ENCODE data around the gene ST7.
"Not testable (repeated sequence)": the region's sequence is repeated elsewhere in the genome, so short reads cannot be mapped to it uniquely, and the experiment has no call there.

Gene ST7, protein sequence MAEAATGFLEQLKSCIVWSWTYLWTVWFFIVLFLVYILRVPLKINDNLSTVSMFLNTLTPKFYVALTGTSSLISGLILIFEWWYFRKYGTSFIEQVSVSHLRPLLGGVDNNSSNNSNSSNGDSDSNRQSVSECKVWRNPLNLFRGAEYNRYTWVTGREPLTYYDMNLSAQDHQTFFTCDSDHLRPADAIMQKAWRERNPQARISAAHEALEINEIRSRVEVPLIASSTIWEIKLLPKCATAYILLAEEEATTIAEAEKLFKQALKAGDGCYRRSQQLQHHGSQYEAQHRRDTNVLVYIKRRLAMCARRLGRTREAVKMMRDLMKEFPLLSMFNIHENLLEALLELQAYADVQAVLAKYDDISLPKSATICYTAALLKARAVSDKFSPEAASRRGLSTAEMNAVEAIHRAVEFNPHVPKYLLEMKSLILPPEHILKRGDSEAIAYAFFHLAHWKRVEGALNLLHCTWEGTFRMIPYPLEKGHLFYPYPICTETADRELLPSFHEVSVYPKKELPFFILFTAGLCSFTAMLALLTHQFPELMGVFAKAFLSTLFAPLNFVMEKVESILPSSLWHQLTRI

DNA sequence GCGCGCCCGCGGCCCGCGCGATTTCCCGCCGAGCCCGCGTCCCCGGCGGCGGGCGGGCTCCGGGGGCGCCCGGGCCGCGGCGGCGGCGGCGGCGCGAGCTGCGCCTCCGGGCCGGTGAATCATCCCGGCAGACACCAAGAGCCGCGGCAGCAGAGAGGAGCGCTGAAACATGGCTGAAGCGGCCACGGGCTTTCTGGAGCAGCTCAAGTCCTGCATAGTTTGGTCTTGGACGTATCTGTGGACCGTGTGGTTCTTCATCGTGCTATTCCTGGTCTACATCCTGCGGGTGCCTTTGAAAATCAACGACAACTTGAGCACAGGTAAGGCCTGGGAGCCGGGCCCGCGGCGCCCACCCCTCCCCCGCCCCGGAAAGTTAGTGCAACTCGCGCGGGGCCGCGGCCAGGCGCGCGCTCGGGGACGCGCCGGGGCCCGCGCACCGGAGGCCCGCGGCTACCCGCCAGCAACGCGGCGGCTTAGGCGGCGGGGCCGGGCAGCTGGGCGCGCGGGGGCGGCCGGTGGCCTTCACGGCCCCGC lies at the start of gene ST7:
ST7 (plus strand) TSS at position 130 of the 534 bp plus-strand sequence; CDS start at position 170, 40 bp downstream.
- peak; percentile 72 for DNase-seq

DNA sequence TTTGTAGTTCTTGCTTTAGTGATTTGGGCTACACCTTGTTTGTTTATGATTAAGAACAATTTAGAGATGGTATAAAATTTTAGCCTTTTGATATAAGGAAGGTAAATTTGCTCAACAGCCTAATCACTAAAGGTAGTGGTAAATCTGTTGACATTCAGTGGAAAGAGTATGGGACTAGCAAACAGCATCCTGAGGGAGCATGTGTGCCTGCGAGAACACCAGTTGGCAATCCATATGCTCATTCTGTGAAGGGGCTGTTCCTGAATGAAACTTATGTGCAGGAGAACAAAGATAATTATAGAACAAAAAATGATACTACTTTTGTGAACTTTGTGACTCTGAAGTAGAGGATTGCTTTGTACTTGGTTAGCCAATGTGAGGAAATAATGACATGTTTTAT lies 46.9 kb upstream of the ST7 start:
- DNase-seq, result no peak

DNA sequence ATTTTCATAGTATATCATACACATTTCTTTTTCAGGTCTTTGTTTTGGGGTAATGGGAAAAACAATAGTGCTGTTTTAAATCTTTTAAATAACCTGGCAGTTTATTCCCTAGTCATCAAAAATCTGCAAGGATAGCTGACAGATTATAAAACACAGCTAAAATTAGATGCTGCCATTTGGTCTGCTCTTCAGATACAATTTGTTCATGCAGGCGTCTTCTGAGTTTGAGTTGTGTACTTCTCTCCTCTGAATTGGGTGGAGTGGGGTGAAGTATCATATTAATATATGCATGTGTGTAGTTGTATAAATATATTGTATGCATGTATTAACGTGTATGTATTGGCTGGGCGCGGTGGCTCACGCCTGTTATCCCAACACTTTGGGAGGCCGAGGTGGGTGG lies 42.9 kb upstream of the ST7 start:
- no peak for DNase-seq

DNA sequence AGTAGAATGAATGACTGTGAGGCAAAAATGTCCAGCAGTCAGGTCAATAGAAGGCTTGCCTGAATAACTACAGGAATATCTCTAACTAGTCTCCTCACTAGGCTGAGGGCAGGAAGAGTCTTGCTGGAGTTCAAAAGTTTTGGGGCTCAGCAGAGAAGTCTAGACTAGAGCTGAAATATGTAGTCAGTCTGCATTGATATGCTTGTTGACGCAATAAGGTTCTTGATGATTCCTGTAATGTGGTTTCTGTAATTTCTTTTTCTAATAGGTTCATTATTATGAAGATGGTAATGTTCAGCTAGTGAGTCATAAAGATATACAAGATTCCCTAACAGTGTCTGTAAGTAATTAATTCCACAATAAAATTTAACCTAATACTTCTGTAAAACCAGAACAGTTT lies 41.5 kb upstream of the ST7 start:
- DNase-seq, result no peak

DNA sequence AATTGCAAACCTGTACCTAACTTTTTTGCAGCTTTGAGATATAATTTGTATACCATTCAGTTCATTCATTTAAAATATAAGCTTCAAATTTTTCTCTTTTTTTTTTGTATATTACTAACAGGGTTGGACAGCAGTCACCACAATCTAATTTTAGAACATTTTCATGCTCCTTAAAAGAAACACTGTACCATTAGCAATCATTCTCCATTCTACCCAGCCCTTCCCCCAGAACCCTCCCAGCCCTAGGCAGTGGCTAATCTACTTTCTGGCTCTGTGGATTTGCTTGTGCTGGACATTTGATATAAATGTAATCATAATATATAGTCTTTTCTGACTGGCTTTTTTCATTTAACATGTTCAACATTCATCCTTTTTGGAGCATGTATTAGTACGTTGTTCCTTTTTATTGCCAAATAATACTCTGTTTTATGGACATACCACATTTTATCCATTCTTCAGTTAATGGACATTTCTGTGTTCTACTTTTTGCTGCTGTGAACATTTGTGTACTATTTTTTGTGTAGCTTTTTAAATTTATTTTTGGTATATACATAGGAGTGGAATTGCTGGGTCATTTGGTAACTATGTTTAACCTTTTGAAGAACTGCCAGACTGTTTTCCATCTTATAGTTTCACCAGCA lies 40.9 kb upstream of the ST7 start:
- no peak for DNase-seq

DNA sequence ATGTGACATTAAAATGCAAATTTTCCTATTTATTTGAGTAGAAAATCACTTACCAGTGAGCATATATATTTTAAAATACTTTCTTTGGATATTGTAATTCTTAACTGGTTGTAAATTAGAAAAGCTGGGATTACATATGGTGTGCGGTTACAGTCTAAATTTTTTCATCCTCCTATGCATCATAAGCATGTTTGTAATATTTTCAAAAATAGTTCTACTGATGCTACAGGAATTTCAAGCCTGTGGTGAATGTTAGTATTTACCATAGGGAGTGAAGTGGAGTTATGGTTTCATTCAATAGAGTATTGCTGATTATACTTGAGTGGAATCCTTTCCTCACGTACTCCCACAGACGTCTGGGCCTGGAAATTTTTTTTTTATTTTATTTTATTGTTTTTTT lies 34.6 kb upstream of the ST7 start:
- no peak for DNase-seq

DNA sequence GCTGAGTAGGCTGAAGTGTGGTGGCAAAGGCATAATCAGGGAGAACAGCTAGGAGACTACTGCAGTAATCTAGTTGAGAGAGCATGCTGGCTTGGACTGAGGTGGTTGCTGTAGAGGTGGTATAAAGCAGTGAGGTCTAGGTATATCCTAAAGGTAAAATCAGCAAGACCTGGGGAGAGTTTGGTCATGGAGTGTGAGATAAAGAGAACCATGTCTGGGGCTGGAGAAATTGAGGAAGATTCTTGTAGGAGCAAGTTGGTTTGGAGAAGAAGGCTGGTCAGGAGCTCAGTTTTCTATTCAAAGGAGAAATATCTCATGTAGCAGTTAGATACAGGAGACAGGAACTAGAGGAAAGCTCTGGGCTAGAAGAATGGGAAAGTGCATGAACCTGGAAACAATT lies 32.9 kb upstream of the ST7 start:
- no peak for DNase-seq

DNA sequence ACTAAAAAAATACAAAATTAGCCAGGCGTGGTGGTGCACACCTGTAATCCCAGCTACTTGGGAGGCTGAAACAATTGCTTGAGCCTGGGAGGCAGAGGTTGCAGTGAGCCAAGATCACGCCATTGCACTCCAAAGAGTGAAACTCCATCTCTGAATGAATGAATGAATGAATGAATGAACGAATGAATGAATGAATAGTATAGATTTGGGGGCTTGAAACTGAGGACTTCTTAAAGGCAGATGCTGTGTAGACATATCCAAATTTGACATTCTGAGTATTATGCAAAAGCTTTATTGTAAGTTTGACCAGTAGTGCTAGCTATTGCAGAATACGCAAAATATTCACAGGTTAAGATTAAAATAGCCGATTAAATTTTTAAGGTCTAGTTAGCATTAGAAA lies 30.8 kb upstream of the ST7 start:
- no peak for DNase-seq

DNA sequence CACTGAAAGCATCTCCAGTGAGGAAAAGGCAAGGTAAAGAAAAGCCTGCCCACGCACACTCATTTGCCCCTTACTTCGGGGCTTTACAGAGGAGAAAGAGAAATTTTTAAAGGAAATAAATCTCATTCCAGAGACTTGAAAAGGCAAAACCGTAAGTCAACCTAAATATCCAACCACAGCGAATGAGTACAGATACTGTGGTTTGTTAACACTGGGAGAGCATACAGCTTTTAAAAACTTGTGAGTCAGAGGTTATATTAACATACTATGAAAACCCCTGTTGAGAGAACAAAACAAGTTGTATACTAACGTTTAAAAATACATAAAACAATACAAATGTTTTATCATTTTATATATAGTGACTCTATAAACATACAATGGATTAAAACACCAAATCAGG lies 28.6 kb upstream of the ST7 start:
- DNase-seq, result no peak

DNA sequence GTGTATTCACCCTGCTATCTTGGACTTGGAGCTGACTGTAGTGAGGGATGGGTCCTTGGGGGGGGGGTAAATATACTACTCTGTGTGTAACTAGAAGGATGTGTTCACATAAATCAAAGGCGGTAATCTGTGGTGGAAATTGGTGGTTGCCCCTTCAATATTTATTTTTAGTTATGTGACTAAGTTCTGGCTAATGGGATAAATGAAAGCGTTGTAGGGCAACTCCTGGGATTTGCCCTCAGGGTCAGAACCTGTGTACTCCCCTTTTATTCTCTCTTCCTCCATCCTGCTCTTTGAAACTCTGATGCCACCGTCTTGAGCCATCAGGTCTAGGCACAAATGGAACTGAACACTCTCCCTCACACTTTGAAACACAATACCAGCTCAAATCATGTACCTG lies 24.3 kb upstream of the ST7 start:
- DNase-seq, result no peak

DNA sequence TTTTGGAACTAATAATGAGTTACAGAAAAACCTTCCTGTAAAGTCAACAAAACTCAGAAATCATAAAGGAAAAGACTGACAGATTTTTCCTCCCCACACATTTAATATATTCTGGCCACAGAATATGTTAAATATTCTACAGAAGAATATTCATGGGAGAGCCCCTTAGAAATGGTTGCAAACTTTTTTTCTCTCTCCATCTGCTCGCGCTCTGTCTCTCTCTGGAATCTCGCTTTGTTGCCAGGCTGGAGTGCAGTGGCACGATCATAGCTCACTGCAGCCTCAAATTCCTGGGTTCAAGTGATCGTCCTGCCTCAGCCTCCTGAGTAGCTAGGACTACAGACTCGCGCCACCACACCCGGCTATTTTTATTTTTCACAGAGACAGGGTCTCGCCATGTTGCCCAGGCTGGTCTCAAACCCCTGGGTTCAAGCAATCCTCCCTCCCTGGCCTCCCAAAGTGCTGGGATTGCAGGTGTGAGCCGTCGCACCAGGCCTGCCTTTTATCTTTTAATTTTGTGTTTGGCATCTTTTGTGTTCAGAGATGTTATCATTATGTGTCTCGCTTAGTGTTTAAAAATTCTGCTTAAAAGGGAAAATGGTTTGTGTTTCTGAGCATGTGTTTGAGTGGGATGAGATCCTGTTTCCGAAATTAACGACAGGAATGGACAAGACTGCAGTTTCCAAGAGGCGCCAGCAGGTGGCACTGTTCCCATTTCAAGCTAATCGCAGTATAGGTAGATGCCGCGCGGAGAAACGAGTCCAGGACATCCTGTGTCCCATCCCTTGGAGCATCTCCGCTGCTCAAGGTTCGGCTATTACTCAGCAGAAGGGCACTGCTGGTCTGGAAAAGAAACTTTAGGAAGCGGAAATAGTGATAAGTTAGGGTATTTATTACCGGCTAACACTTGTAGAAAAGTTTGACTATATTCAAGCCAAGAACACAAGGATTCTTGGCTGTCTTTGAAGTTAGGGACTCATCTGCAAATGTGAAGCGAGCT lies 23.1 kb upstream of the ST7 start:
- peak; percentile 76 for DNase-seq

DNA sequence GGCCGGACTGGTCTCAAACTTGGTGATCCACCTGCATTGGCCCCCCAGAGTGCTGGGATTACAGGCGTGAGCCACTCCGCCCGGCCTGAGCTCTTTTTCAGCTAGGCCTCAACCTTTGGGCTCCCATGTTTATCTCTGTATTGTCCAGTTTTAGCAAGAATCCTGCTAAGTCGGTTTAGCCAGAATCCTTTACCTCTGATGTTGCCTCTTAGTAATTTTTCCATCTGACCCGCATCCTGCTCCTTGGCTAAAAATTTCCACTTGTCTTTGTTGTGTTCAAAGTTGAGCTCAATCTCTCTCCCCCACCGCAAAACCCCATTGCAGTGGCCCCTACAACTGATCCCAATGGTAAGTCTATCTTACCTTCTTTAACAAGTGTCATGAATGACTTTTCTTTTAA lies 20.7 kb upstream of the ST7 start:
- no peak for DNase-seq

DNA sequence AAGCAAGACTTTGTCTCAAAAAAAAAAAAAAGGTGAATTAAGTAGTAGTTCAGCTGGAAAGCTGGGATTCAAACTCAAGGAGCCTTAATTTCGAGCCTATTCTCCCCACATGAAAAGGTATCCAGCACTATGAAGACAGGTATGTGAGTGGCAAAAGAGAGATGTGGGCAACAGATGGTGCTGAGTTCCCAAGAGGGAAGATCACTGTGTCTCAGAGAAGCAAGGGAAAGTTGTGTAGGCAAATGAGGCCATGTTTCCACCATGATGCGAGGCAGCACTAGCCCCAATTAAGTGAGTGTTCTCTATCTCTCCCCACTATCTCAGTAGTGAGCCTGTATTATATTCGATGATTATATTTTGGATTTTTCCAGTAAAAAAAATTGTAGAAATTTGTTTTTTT lies 19.8 kb upstream of the ST7 start:
- no peak for DNase-seq

DNA sequence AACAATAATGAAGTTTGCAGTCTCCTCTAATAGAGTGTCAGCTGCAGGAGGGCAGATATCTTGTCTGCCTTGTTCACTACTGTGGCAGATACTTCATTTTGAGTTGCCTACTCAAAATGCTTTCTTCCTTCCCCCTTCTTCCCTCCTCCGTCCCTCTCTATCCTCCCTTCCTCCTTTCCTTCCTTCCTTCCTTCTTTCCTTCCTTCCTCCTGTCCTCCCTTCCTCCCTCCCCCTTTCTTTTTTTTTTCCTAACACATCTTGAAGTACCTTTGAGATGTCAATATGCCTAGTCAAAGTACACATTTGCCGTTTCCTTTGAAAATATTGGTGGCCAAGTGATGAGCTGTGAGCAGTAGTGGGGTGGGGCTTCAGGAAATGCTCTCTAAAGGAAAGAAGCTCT lies 18.7 kb upstream of the ST7 start:
- DNase-seq, result no peak

DNA sequence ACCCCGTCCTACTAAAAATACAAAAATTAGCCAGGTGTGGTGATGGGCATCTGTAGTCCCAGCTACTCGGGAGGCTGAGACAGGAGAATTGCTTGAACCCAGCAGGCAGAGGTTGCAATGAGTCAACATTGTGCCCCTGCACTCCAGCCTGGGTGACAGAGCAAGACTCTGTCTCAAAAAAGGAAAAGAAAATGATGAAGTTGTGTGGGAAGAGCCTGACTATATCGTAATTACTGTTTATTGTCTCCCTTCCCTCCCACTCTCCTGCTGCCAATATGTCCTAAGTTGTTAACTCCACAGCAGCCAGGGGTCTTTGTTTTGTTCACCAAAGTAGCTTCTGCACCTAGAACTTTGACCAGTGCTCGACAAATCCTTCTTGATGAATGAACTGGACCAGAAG lies 16.5 kb upstream of the ST7 start:
- DNase-seq, result not testable (repeated sequence)

DNA sequence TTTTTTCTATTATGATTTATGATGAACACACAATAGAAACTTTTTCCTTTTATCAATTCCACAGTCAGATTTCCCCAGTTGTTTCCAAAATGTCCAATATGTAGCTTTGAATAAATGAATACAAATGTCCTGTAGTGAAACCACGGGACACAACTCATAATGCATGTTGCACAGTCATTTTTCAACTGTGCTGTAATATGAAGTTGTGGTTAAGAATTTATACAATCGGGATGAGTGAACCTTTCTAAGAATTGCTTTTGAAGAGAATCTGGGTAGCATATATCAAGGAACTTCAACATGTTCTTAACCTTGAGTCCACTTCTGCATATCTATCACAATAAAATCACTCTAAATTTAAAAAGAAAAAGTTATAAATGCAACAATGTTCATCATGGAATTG lies 14.6 kb upstream of the ST7 start:
- DNase-seq, result no peak

DNA sequence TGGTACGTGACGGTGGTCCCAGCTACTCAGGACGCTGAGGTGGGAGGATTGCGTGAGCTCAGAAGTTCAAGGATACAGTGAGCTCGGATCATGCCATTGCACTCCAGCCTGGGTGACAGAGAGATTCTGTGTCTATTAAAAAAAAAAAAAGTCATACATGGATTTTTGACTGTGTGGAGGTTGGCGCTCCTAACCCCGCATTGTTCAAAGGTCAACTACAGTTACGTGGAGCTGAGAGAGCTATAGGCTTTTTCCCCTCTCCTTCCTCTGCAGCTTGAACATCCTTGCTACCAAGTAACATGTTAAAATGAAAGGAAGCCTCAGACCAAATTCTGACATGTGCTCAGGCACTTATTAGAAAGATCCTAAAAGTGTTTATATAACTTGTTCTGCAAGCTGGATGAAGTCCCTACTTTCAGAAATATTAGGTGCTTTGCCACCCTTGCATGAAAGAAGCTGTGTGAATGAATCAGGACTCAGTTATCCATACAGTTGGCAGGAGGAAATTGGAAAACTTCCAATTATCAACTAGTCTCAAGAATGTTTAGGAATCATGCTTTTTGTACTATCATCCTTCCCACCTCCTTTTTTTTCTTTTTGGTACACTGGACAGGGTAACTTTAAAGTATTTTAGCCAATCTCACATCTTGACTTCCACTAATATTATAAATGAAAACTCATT lies 12.5 kb upstream of the ST7 start:
- DNase-seq, result no peak

DNA sequence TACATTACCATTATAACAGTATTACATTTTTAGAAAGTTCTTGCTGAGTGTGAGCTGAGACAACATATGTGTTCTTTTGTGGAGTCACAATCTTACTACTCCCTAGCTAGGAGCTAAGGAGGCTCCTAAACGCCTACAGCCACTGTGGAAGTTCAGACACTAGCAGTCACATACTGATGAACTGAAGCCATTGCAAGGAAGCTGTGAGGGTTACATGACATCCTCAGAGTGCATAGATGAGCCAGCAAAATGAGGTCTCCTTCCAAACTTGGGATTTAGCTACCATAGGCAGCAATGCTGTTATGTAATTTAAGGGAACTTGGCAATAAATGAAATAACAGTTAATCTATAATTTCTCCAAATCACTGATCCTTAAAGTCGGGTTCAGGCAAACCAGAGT lies 10.8 kb upstream of the ST7 start:
- no peak for DNase-seq

DNA sequence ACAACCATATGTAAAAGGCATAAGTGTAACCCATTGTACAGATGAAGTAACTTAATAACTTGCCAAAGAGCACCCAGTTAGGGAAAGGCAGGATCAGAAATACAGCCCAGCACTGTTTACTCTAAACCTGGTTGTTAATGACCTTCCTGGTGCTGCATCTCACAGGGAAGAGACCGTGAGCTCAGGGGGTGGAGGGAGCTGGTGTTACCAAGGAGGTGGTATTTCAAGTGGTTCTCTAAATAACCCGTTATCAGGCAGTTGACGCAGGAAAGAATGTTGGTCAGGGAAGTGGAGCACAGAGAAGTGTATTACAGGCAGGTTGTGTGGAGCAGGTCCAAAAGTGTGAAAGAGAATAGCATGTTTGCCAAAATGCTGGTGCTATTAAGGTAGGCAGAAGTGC lies 4.4 kb upstream of the ST7 start:
- no peak for DNase-seq

DNA sequence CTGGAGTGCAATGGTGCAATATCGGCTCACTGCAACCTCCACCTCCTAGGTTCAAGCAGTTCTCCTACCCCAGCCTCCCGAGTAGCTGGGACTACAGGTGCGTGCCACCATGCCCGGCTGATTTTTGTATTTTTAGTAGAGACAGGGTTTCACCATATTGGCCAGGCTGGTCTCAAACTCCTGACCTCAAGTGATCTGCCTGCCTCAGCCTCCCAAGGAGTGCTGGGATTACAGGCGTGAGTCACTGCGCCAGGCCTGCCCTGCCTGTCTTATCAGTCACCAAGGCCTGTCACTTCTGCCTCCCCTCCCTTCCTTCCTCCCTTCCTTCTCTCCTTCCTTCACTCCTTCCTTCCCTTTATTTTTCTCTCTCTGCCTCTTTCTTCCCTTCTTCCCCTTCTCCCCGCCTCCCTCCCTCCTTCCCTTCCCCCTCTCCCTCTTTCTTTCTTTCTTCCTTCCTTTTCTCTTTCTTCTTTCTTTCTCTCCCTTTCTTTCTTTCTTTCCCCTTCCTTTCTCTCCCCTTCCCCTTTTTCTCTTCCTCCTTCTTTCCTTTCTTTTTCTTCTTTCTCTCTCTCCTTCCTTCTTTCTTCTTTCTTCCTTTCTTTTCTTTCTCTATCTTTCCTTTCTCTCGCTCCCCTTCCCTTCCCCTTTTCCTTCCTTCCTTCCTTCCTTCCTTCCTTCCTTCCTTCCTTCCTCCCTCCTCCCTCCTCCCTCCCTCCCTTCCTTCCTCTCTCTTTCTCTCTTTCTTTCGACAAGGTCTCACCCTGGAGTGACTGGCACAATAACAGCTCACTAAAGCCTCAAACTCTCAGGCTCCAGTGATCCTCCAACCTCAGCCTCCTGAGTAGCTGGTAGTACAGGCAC lies 3.1 kb upstream of the ST7 start:
- DNase-seq, result no peak

DNA sequence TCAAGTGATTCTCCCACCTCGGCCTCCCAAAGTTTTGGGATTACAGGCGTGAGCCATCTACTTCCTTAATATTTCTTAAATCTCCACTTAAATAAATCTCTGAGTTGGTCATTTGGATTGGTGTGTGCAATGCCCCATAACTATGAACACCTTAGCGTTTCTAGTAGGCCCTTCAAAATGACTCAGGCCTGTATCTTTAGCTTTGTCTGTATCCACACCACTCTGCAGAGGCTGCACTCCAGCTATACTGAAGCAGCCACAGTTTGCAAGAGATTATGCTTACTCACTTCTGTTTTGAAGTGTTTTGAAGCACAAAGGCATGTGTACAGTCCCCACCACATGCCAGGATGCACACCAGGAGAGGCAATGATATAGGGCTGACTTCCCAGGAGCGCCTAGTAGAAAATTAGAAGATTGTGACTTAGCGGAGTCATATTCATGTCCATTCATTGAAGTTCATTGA lies 2.4 kb upstream of the ST7 start:
- DNase-seq, result no peak
